AG09319 (cell line): ENCODE data around the gene STAG1.
"Not testable (repeated sequence)": the region's sequence is repeated elsewhere in the genome, so short reads cannot be mapped to it uniquely, and the experiment has no call there.

Source experiments
- DNase-seq: peaks from one replicate; pipeline ENCODE4 v3.0.0-alpha.2; 2010; ENCODE audit warnings: low read depth; ENCODE audit errors: extremely low read depth
- TF ChIP-seq, protein P1 (sequence below): IDR thresholded peaks from 2 replicates; pipeline ENCODE4 v1.5.1; 2011; ENCODE audit warnings: low read depth, mild to moderate bottlenecking, inconsistent platforms, low read length, moderate library complexity

The STAG1 gene

DNA sequence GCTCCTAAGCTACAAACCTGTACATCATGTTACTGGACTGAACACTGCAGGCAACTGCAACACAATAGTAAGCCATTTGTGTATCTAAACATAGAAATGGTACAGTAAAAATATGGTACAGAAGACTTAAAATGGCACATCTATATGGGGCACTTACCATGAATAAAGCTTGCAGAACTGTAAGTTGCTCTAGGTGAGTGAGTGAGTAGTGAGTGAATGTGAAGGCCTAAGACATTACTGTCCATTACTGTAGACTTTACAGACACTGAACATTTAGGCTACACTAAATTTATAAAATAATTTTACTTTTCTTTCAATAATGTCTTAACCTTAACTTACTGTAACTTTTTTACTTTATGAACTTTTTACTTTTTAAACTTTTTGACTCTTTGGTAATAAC, 76.2 kb downstream of the STAG1 start:
- DNase-seq: no peak
- TF ChIP-seq, protein P1, sequence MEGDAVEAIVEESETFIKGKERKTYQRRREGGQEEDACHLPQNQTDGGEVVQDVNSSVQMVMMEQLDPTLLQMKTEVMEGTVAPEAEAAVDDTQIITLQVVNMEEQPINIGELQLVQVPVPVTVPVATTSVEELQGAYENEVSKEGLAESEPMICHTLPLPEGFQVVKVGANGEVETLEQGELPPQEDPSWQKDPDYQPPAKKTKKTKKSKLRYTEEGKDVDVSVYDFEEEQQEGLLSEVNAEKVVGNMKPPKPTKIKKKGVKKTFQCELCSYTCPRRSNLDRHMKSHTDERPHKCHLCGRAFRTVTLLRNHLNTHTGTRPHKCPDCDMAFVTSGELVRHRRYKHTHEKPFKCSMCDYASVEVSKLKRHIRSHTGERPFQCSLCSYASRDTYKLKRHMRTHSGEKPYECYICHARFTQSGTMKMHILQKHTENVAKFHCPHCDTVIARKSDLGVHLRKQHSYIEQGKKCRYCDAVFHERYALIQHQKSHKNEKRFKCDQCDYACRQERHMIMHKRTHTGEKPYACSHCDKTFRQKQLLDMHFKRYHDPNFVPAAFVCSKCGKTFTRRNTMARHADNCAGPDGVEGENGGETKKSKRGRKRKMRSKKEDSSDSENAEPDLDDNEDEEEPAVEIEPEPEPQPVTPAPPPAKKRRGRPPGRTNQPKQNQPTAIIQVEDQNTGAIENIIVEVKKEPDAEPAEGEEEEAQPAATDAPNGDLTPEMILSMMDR: no peak

DNA sequence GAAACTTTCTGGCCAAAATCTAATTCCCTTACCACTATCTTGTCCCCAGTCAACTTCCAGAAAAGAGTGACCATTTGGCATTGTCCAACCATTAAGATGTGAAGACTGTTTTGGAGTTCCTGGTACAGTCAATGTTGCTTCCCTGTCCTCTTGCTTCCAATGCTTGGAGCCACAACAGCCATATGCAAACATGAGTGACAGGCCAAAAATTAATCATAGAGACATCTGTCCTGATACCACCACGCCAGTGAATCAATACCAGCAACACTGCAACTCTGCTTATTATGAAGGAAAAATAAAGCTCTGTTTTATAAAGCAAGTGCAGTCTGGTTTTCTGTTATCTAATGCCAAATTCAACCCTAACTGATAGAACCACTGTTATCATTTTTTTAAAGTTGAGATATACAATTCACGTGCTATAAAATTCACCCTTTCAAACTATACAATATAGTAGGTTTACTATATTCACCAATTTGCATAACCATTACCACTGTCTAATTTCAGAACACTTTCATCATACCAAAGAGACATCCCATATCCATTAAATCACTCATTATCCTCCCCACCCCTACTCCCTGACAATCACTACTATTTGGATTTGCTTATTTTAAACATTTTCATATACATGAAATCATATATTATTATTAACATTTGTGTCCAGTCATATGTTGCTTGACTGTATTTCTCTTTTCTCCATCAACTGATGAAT, 76.9 kb downstream of the STAG1 start:
- DNase-seq: no peak
- TF ChIP-seq, protein P1: no peak

DNA sequence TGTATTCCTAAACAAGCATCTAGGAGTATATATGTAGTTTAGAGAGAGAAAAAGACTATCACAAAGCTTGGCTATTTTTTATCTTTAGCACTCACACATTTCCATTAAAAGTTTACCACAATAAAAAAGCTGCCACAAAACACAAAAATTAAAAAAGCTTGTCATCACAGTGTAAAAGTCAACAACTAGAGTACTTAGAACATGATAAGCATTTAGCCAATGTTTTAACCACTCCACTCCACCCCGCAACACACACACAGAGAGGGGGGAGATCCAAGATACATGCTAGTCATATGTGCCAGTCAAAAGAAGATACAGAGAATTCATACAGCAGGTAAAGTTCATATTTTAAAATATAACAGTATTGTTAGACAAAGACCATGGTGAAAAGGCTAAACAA, 79.7 kb downstream of the STAG1 start:
- TF ChIP-seq, protein P1: no peak
- no peak for DNase-seq

DNA sequence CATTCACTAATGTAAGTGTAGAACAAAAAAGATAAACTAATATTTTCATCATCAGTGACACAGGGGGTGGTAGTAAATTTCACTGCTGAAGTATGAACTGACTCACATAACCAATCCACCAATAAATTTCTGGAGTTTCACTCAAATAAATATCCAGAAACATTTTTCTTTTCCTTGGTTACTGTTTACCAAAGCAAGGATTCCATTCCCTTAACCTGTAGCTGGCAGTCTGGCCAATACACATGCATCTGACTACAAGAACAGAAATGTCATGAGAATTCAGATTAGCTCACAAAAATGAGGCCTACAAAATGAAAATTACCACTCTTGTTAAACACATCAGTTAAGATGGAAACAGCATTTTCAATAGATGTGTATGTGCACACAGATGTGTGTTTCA, 80.3 kb downstream of the STAG1 start:
- TF ChIP-seq, protein P1: no peak
- no peak for DNase-seq

DNA sequence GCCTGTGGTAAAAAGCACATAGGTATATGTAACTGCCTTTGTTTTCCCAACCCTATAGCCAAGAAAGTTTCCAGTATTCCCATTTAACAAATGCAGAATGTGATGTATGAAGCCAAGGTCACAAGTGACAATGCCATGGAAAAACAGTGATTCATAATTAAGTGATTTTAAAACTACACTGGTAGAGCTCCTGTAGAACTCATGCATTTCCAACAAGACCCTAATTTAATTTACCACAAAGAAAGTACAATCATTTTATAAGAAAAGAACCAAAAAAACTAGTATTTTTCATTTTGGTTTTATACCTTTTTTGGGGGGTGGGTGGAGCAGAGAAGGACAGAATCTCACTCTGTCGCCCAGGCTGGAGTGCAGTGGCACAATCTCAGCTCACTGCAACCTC, 82.0 kb downstream of the STAG1 start:
- TF ChIP-seq, protein P1: no peak
- no peak for DNase-seq

DNA sequence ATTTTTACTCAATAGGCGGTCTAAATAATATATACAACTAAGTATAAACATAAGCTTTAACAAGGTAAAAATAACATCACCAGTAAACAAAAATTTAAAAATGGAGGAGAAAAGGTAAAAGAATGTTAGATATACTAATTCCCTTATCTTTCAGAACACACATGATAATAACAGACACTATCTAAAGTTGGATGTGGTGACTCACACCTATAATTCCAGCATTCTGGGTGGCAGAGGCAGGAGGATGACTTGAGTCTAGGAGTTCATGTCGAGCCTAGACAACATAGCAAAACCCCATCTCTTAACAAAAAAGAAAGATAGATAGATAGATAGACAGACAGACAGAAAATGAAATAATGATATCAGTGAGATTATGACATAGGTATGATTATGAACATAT, 85.1 kb downstream of the STAG1 start:
- DNase-seq: no peak
- TF ChIP-seq, protein P1: no peak

DNA sequence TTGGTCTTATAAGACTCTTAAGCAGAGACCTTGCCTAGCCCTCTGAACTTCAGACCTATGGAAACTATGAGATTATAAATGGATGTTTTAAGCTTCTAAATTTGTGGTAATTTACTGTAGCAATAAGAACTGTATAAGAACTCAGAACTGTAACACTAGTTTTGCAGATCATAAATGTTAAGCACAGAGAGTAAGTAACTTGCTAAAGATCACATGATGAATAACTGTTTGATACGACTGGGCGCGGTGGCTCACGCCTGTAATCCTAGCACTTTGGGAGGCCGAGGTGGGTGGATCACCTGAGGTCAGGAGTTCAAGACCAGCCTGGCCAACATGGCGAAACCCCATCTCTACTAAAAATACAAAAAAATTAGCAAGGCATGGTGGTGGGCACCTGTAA, 85.9 kb downstream of the STAG1 start:
- not testable (repeated sequence) for DNase-seq

DNA sequence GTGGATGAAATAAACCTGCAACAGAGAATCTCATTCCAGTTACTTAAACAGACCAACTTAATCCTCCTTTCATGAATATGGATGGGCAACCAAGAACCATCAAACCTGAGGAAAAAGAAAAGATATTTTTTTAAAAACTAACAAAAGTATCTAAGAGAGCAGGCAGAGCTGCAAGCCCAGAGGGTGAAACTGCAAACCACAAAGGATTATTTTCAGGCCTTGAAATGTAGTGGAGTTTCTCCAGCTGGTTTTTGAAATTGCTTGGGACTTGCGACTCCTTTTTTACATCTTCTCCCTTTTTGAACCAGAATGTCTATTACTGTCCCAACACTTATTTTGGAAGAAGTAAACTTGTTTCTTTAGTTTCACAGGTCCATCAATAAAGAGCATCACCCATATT, 87.4 kb downstream of the STAG1 start:
- DNase-seq: no peak
- TF ChIP-seq, protein P1: no peak
